Measurements from ENCODE around the gene UBE3A. TPM values are rescaled to one million over a fixed set of nuclear protein-coding genes. Genes with fewer than 3 reads are reported as not detected.

UBE3A gene
- total and polyA plus RNA-seq, 10 donors, result 12.2 to 111 (median 96.4) TPM

DNA sequence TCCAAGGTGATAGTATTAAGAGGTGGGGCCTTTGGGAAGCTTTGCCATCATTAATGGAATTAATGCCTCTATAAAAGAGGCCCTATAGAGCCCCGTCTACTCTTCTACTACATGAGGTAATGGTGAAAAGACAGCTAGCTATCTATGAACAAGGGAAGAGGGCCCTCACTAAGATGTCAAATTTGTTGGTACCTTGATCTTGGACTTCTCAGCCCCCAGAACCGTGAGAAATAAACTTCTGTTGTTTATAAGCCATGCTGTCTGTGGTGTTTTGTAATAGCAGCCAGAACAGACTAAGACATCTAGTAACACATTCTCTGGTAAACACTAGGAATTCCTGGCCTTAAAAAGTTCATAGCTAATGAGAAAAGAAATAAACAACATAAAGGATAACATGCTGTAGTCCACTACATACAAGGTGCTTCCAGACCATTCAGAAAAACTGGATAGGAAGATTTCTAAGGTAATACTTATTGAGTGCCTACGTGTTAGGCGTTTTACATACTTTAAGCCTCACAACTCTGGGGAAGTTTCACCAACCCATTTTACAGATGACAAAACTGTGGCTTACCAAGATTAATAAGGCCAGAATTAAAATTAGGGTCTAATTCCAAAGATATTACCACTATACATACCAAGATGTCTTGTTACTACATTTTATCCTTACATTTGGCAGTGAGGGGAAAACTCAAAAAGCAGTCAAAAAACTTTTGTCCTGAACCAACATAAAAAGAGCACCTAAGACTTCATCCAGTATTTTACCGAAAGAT, 3.2 kb downstream of the UBE3A start:
- Histone ChIP-seq H3K4me3 (no peak overlapping the region), H3K4me1 (peaks cover 12 to 86% (median 69%) of the 10 kb centered on the region in 6 donors), H3K36me3 (peaks cover 0 to 7% (median 0%) of the 10 kb centered on the region in 6 donors), H3K9me3 (no peaks in the 10 kb centered on the region), H3K27me3 (replicated peaks in 1 of 7) (no peaks in the 10 kb centered on the region), H3K27ac (no peak overlapping the region)
- DNase-seq, result no peak
- intact Hi-C loops (cut with DNase I; ENCODE audit: low total_unique reads), result no loop called here
- no peak for TF ChIP-seq POLR2AphosphoS5 (IDR thresholded peaks at IDR 0.05)
- TF ChIP-seq POLR2A (IDR thresholded peaks at IDR 0.05), result no peak
- WGBS, 5 donors, result 88 to 92% (median 91%) methylated on average over 5 of the region's 5 CpGs

- 80 to 87% (median 86%) methylated on average over 20 of the region's 20 CpGs for WGBS, 5 donors
- intact Hi-C loops (cut with DNase I; ENCODE audit: low total_unique reads), result no loop called here
- DNase-seq, result no peak
Observed at GRCh38 chr15:25433118-25433865, 5.5 kb downstream of the UBE3A start.

DNA sequence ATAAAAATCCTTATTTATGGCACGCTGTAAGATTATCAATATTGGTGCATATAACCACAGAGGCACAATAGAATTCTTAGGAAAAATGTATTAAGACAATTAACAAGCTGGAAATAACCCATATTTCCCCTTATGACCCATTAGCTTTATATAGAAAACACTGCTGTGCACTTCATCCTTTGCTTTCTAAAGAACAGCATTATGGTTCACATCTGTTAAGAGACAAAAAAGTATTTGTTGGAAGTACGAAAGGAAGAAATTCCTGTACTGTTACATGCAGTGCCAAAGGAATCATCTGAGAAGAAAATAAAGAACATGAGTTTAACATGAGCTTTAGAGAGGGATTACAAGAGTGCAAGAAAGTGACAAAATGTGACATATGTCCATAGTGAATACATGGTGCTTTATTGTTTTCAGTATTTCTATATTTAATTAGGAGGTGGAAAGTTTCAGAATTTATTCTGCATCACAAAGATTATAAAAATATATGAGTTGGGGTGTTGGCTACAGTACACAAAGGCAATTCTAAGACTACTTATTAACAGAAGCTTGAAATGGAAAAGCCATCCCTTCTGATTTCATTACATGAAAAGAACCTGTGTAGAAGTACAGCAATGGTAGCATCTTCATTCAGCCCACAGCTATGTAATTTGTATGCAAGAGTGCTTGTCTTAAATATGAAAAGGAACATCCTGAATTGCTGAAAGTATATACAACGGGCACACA, 6.8 kb downstream of the UBE3A start:
- Histone ChIP-seq H3K9me3 (no peaks in the 10 kb centered on the region), H3K27ac (no peak overlapping the region), H3K36me3 (peaks cover 0 to 7% (median 0%) of the 10 kb centered on the region in 6 donors), H3K4me1 (peaks cover 4 to 95% (median 73%) of the 10 kb centered on the region in 6 donors), H3K4me3 (no peak overlapping the region), H3K27me3 (replicated peaks in 1 of 7) (no peaks in the 10 kb centered on the region)
- no peak for TF ChIP-seq POLR2A (IDR thresholded peaks at IDR 0.05)
- no peak for DNase-seq
- WGBS, 5 donors, result 73 to 84% (median 81%) methylated on average over 3 of the region's 3 CpGs
- intact Hi-C loops (cut with DNase I; ENCODE audit: low total_unique reads), result no loop called here

More at GRCh38 chr15:25433118-25433865, 5.5 kb downstream of the UBE3A start:
- TF ChIP-seq, protein P1, sequence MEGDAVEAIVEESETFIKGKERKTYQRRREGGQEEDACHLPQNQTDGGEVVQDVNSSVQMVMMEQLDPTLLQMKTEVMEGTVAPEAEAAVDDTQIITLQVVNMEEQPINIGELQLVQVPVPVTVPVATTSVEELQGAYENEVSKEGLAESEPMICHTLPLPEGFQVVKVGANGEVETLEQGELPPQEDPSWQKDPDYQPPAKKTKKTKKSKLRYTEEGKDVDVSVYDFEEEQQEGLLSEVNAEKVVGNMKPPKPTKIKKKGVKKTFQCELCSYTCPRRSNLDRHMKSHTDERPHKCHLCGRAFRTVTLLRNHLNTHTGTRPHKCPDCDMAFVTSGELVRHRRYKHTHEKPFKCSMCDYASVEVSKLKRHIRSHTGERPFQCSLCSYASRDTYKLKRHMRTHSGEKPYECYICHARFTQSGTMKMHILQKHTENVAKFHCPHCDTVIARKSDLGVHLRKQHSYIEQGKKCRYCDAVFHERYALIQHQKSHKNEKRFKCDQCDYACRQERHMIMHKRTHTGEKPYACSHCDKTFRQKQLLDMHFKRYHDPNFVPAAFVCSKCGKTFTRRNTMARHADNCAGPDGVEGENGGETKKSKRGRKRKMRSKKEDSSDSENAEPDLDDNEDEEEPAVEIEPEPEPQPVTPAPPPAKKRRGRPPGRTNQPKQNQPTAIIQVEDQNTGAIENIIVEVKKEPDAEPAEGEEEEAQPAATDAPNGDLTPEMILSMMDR (IDR thresholded peaks at IDR 0.05 in 8 of 11, conservative IDR thresholded peaks at IDR 0.05 in 3 of 11), result no peak
- TF ChIP-seq POLR2AphosphoS5 (IDR thresholded peaks at IDR 0.05) (no peak), POLR2A (IDR thresholded peaks at IDR 0.05) (no peak)
- Histone ChIP-seq H3K27ac (no peak overlapping the region), H3K27me3 (replicated peaks in 1 of 7) (no peaks in the 10 kb centered on the region), H3K36me3 (peaks cover 0 to 7% (median 0%) of the 10 kb centered on the region in 6 donors), H3K9me3 (no peaks in the 10 kb centered on the region), H3K4me3 (no peak overlapping the region), H3K4me1 (peaks cover 12 to 94% (median 75%) of the 10 kb centered on the region in 6 donors)

GRCh38 chr15:25427861-25428260, 11.0 kb downstream of the UBE3A start:
- H3K27me3 ChIP-seq (replicated peaks in 1 of 7), result no peaks in the 10 kb centered on the region
- intact Hi-C loops (cut with DNase I; ENCODE audit: low total_unique reads), result no loop called here
- H3K9me3 ChIP-seq, result no peaks in the 10 kb centered on the region
- H3K4me3 ChIP-seq, result no peak overlapping the region
- DNase-seq, result no peak
- H3K27ac ChIP-seq, result no peak overlapping the region
- H3K4me1 ChIP-seq, result peaks cover 0 to 84% (median 45%) of the 10 kb centered on the region in 6 donors
- H3K36me3 ChIP-seq, result peaks cover 0 to 7% (median 0%) of the 10 kb centered on the region in 6 donors
- WGBS, 5 donors, result 83 to 94% (median 93%) methylated on average over 2 of the region's 2 CpGs
- TF ChIP-seq POLR2AphosphoS5 (IDR thresholded peaks at IDR 0.05), result no peak
- TF ChIP-seq, protein P1 (IDR thresholded peaks at IDR 0.05 in 8 of 11, conservative IDR thresholded peaks at IDR 0.05 in 3 of 11), result no peak
